Activated naive CD8-positive, alpha-beta T cell treated with anti-CD3 and anti-CD28 coated beads, Interleukin-2, amount 50 U/mL, for 24 hours (primary cell): ENCODE results near the gene CACNB2.
"Not testable (repeated sequence)": the region's sequence is repeated elsewhere in the genome, so short reads cannot be mapped to it uniquely, and the experiment has no call there.

Experiments
- ATAC-seq: fragments of 150-1000 bp; cut with Tn5 transposase; one replicate; pipeline ENCODE4 v1.10.0; 2021
- DNase-seq: peaks from one replicate; pipeline ENCODE4 v3.0.0; 2021
- H3K27ac Mint-ChIP-seq: one replicate; pipeline ENCODE4 v1.8.0; 2021; ENCODE audit warnings: mild to moderate bottlenecking, mixed read lengths
- H3K27me3 Mint-ChIP-seq: one replicate; pipeline ENCODE4 v1.8.0; 2021; ENCODE audit warnings: mixed read lengths
- H3K36me3 Mint-ChIP-seq: one replicate; pipeline ENCODE4 v1.8.0; 2021; ENCODE audit warnings: low read depth, mixed read lengths
- H3K4me1 Mint-ChIP-seq: one replicate; pipeline ENCODE4 v1.8.0; 2021; ENCODE audit warnings: mixed read lengths
- H3K4me3 Mint-ChIP-seq: one replicate; pipeline ENCODE4 v1.8.0; 2021; ENCODE audit warnings: mild to moderate bottlenecking, moderate library complexity, mixed read lengths
- H3K9me3 Mint-ChIP-seq: one replicate; pipeline ENCODE4 v1.8.0; 2021; ENCODE audit warnings: mixed read lengths

The CACNB2 gene

DNA sequence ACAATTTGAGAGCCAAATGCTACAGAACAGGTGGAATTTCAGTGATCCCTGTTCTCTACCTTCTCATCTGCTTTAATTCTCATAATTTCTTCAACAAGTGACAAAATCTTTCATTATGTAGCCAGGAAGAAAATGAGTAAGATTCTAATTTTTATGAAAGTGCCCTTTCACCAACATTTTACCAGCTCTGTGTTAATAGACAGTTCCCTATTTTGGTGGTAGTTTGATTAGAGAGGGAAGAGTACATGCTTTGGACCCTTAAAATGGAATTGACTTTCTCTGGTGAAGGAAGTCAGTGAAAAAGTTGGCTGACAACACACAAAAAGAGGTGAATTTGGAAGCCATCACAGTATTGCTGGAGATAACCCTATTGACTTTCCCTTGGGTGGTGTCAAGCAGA is 61.7 kb downstream of the CACNB2 start:
- Mint-ChIP-seq H3K36me3 (no peaks in the 10 kb centered on the region), H3K27ac (no peak overlapping the region), H3K4me3 (no peak overlapping the region), H3K4me1 (peaks cover 3% of the 10 kb centered on the region), H3K27me3 (no peaks in the 10 kb centered on the region), H3K9me3 (no peaks in the 10 kb centered on the region)
- no peak for ATAC-seq
- no peak for DNase-seq

DNA sequence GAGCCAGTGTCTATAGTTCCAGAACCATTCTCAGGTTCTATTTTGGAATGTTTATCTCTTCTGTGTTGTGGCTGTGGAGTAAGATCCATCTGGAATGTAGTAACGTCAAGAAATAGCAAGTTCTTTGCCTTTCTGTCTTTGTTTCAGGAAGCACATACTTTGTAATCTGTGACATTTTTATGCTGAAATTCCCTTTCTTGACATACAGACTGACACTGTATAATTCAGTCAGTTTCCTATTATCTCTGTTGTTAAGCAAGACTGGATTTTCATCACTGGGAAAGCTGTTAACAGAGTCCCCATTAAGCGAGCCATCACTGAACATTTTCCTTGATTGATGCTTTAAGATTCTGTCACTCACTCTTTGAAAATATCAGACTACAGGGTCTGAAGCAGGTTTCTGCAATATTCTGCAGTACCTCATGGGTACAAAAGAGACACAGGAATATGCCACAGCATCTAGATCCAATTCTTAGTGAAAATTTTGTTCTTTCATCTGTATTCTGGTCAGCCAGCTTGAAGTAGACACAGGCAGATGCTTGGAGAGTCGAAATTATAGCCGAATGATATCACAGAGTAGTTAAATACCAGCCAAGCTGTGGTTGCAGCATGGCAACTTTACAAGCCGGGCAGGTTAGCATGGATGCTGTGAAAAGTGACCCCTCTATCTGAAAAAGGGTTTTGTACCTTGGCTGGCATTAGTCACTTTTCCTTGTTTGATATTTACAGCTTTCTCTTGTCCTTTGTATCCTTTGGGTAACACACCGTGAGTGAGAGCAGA is 62.6 kb downstream of the CACNB2 start:
- Mint-ChIP-seq H3K9me3 (no peaks in the 10 kb centered on the region), H3K4me1 (peaks cover 3% of the 10 kb centered on the region), H3K27ac (no peak overlapping the region), H3K27me3 (no peaks in the 10 kb centered on the region), H3K4me3 (no peak overlapping the region), H3K36me3 (no peaks in the 10 kb centered on the region)
- no peak for ATAC-seq
- DNase-seq: no peak

DNA sequence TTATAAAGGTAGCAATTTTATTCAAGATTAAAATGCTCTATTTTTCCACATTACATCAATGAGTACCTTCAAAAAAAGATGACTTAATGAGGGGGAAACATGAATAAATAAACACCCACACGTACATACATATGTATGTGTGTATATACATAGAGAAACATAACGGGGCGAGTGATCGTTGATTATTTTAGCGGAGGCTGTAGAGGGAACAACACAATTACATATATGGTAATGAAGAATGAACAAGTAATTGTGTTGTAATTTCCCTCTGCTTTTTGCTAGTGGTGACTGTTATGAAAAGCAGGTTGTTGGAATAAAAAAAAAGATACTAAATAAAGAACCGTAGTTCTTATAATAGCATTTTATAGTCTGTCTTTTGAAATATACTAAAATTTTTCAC is 63.2 kb downstream of the CACNB2 start:
- peaks cover 3% of the 10 kb centered on the region for H3K4me1 Mint-ChIP-seq
- no peak for ATAC-seq
- no peak overlapping the region for H3K4me3 Mint-ChIP-seq
- H3K27ac Mint-ChIP-seq: no peak overlapping the region
- no peaks in the 10 kb centered on the region for H3K9me3 Mint-ChIP-seq
- H3K27me3 Mint-ChIP-seq: no peaks in the 10 kb centered on the region
- no peaks in the 10 kb centered on the region for H3K36me3 Mint-ChIP-seq
- no peak for DNase-seq

GRCh38 chr10:18204039-18204835 is 64.0 kb downstream of the CACNB2 start:
- no peak overlapping the region for H3K27ac Mint-ChIP-seq
- H3K4me1 Mint-ChIP-seq: peaks cover 3% of the 10 kb centered on the region
- H3K4me3 Mint-ChIP-seq: no peak overlapping the region
- no peaks in the 10 kb centered on the region for H3K36me3 Mint-ChIP-seq
- no peak for DNase-seq
- no peak for ATAC-seq
- H3K27me3 Mint-ChIP-seq: no peaks in the 10 kb centered on the region
- no peaks in the 10 kb centered on the region for H3K9me3 Mint-ChIP-seq

DNA sequence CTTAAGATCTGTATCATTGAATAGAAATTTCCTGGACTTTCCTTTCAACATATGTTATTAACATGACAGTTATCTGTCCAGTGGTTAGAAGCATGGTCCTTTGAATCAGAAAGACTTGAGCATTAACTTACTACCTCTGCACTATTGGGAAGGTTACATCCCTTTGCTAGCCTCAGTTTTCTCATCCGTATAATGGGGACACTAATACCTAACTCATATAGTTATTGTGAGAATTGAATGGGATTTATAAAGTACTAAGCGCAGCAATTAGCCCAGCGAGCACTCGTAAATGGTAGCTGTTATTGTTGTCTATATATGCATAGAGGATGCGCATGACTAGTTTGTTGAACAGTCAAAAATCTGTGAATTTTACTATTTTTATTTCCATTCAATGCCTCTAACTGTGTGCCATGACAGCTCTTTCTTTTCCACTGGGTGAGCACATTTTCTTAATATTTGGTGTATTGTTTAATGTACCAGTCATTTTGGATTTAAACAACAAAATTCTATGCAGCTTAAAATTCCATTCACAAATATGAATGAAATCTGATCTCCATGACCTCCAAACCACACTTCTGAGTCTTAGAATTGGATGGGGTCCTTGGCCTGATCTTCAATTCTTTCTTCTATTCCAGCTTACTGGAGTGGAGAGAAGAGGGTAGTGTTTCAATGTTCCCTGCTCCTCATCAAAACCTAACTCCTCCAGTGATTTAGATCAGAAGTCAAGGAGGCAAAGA is 65.0 kb downstream of the CACNB2 start:
- Mint-ChIP-seq H3K4me3 (no peak overlapping the region), H3K9me3 (no peaks in the 10 kb centered on the region), H3K36me3 (no peaks in the 10 kb centered on the region), H3K27ac (no peak overlapping the region), H3K4me1 (peaks cover 3% of the 10 kb centered on the region), H3K27me3 (no peaks in the 10 kb centered on the region)
- no peak for ATAC-seq
- no peak for DNase-seq

- not testable (repeated sequence) for H3K36me3 Mint-ChIP-seq, H3K27ac Mint-ChIP-seq, H3K4me3 Mint-ChIP-seq, H3K4me1 Mint-ChIP-seq, H3K27me3 Mint-ChIP-seq, DNase-seq, H3K9me3 Mint-ChIP-seq, ATAC-seq
Observed at GRCh38 chr10:18208186-18208585, 68.0 kb downstream of the CACNB2 start.

- Mint-ChIP-seq H3K27me3 (no peaks in the 10 kb centered on the region), H3K9me3 (no peaks in the 10 kb centered on the region), H3K4me3 (no peak overlapping the region), H3K4me1 (peaks cover under 1% of the 10 kb centered on the region), H3K27ac (no peak overlapping the region), H3K36me3 (no peaks in the 10 kb centered on the region)
- no peak for DNase-seq
- ATAC-seq: no peak
Observed at GRCh38 chr10:18209241-18209640, 69.0 kb downstream of the CACNB2 start.

DNA sequence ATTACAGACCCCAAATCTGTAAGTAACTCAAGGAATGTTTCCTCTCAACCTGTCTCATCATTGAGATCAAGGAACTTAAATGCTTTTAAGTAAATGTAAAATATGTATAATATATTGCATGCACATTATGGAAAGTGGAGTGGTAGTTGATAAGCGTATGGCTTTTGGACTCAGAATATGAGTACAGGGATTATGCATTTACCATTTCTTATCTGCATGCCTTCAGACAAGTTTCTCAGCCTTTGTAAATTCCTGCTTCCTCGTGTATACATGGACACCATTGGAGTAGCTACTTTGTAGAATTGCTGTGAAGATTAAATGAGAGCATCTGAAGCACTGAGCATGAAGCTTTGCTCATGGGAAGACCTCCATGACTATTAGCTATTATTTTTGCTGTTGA is 70.5 kb downstream of the CACNB2 start:
- Mint-ChIP-seq H3K9me3 (no peaks in the 10 kb centered on the region), H3K27ac (no peak overlapping the region), H3K36me3 (no peaks in the 10 kb centered on the region), H3K4me3 (no peak overlapping the region), H3K27me3 (no peaks in the 10 kb centered on the region), H3K4me1 (no peaks in the 10 kb centered on the region)
- no peak for ATAC-seq
- DNase-seq: no peak

GRCh38 chr10:18211862-18212261 is 71.6 kb downstream of the CACNB2 start:
- no peaks in the 10 kb centered on the region for H3K27me3 Mint-ChIP-seq
- DNase-seq: no peak
- no peaks in the 10 kb centered on the region for H3K9me3 Mint-ChIP-seq
- no peak overlapping the region for H3K4me3 Mint-ChIP-seq
- no peaks in the 10 kb centered on the region for H3K36me3 Mint-ChIP-seq
- H3K27ac Mint-ChIP-seq: no peak overlapping the region
- ATAC-seq: no peak
- no peaks in the 10 kb centered on the region for H3K4me1 Mint-ChIP-seq

DNA sequence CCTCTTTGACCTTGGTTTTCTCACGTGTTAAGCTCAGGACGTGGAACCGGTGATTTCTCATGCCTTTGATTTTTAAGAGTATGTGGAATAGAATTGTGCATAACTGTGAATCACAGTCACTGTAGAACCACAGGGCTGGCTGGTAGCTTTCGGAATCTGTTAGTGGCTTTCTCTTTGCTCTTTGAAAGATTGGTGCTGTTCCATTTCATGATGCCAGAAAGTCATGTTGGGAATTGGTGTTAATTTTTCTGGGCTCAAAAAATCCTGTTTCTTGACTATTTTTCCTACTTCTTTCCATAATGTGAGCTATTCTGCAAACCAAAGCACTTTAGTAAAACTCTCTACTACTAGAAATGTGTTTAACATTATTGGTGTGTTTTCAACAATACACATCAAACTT is 73.0 kb downstream of the CACNB2 start:
- DNase-seq (no peak), ATAC-seq (no peak)
- Mint-ChIP-seq H3K36me3 (no peaks in the 10 kb centered on the region), H3K27me3 (no peaks in the 10 kb centered on the region), H3K4me3 (no peak overlapping the region), H3K9me3 (no peaks in the 10 kb centered on the region), H3K4me1 (no peaks in the 10 kb centered on the region), H3K27ac (no peak overlapping the region)

DNA sequence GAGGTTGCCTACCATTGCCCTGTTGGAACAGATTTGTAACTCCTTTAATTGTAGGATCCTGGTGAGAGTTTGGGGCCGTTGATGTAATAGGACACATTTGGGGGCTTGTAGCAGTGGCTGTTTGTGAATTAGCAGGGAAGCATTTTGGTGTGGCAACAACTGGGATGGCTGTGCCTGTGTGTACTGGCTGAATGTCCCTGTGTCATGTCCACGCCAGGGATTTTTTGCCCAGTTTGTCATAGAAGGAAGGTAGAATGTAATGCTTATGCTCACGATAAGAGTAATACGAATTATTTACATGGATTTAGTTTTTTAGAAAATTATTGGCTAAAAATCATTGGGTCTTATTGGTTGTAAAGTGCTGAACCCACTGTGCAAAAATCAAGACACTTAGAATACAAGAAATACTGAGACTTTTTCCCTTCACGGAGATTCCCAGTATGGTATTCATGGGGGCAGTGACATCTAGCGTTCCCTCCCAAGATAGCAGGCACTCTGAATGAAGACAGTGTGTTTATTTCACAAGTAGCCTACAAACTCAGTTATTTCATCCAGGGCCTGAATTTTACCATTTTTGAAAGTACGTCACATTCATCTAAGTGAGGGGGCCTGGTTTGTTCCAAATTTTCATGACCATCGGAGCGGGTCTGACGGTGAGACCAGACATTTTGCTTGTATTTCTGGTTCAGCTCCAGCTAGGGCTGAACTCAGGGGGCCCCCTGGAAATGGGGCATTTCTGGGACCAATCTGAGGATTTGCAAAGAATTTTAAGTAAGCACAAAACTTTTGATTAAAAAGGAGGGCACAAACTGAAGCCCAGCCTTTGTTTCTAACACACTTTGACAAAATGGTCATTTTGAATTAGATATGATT is 74.7 kb downstream of the CACNB2 start:
- ATAC-seq (no peak), DNase-seq (peak; percentile 14)
- no peak overlapping the region for H3K27ac Mint-ChIP-seq
- no peaks in the 10 kb centered on the region for H3K36me3 Mint-ChIP-seq
- H3K4me3 Mint-ChIP-seq: no peak overlapping the region
- no peaks in the 10 kb centered on the region for H3K4me1 Mint-ChIP-seq
- no peaks in the 10 kb centered on the region for H3K9me3 Mint-ChIP-seq
- no peaks in the 10 kb centered on the region for H3K27me3 Mint-ChIP-seq

- Mint-ChIP-seq H3K36me3 (no peaks in the 10 kb centered on the region), H3K4me1 (no peaks in the 10 kb centered on the region), H3K27me3 (no peaks in the 10 kb centered on the region), H3K27ac (no peak overlapping the region), H3K9me3 (no peaks in the 10 kb centered on the region), H3K4me3 (no peak overlapping the region)
- DNase-seq (no peak), ATAC-seq (no peak)
Observed at GRCh38 chr10:18216482-18216881, 76.3 kb downstream of the CACNB2 start.

DNA sequence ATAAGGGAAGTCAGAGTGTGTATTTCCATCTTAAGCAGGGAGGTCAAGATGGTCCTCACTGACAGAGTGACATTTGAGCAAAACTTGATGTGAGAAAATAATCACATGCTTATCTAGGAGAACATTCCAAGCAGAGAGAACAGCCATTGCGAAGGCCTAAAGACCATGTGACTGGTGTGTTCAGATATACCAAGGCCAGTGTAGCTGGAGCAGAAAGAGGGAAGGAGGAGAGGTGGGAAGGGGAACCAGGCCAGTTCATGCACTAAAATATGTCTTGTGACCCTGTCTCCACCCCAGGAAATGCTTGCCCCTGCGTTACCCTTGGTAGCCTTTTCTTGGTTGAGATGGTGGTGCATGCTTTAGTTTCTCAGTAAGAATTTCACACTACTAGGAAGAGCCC is 77.4 kb downstream of the CACNB2 start:
- no peaks in the 10 kb centered on the region for H3K27me3 Mint-ChIP-seq

GRCh38 chr10:18219146-18219545 is 78.9 kb downstream of the CACNB2 start:
- Mint-ChIP-seq H3K4me1 (no peaks in the 10 kb centered on the region), H3K36me3 (no peaks in the 10 kb centered on the region), H3K27ac (no peak overlapping the region), H3K27me3 (no peaks in the 10 kb centered on the region), H3K4me3 (no peak overlapping the region), H3K9me3 (no peaks in the 10 kb centered on the region)
- no peak for ATAC-seq
- DNase-seq: no peak

More for the DNA sequence above, 77.4 kb downstream of the CACNB2 start:
- Mint-ChIP-seq H3K4me1 (no peaks in the 10 kb centered on the region), H3K36me3 (no peaks in the 10 kb centered on the region), H3K27ac (no peak overlapping the region), H3K4me3 (no peak overlapping the region), H3K9me3 (no peaks in the 10 kb centered on the region)
- ATAC-seq (no peak), DNase-seq (no peak)
